Endothelial cell of umbilical vein (primary cell): ENCODE data around the gene DNAH1. TPM values are rescaled to one million over a fixed set of nuclear protein-coding genes. Genes with fewer than 3 reads are reported as not detected.

Source experiments
- BruUV-seq: library from RNA; stranded (reverse); fragments of 400-500 nt; replicated peaks from 2 replicates; lab custom pipeline; 2021; lab: Mats Ljungman, UMichigan
- CTCF ChIA-PET: fragments of 300-600, 350-600 bp; sonication (Branson Sonifier 250); formaldehyde crosslinking; loops from one replicate; lab custom pipeline; 2021; ENCODE audit warnings: antibody characterized with exemption, inconsistent platforms; lab: Charles Lee
- POLR2A ChIA-PET: fragments of 300-600, 350-600 bp; sonication (Branson Sonifier 250); formaldehyde crosslinking; loops from one replicate; lab custom pipeline; 2021; ENCODE audit warnings: antibody characterized with exemption, inconsistent platforms; lab: Charles Lee
- DNase-seq: peaks from one replicate; pipeline ENCODE4 v3.0.0-alpha.2; 2011; ENCODE audit warnings: low read depth, low spot score
- FAIRE-seq: peaks from 2 replicates; lab custom pipeline; 2011; peaks lifted over from hg19 to GRCh38; lab: Jason Lieb, UNC
- H2AFZ ChIP-seq: 2 replicates; pipeline ENCODE4 v1.6.0; 2012; ENCODE audit warnings: low read depth, low read length, control low read depth, inconsistent platforms
- H3K27ac ChIP-seq: 2 replicates; pipeline ENCODE4 v1.5.1; 2011; ENCODE audit warnings: low read depth, mild to moderate bottlenecking, control low read depth, low read length, moderate library complexity; ENCODE audit not compliant: insufficient read depth
- H3K27me3 ChIP-seq, 2 experiments: 2 replicates each; pipeline versions ENCODE4 v1.6.0 to v1.6.1; 2011; ENCODE audit warnings: low read length in 2 of 2, mixed read lengths in 1 of 2; ENCODE audit not compliant: control insufficient read depth in 2 of 2, insufficient read depth in 2 of 2
- H3K36me3 ChIP-seq, 2 experiments: 2 replicates in 1 of 2; 3 replicates in 1 of 2; pipeline ENCODE4 v1.5.1; 2011; ENCODE audit warnings: low read length in 2 of 2, mild to moderate bottlenecking in 1 of 2, moderate library complexity in 1 of 2; ENCODE audit not compliant: control insufficient read depth in 2 of 2, insufficient read depth in 2 of 2; ENCODE audit errors: extremely low read depth in 1 of 2
- H3K4me1 ChIP-seq: 3 replicates; pipeline ENCODE4 v1.5.1; 2011; ENCODE audit warnings: mild to moderate bottlenecking, low read length; ENCODE audit not compliant: control insufficient read depth, insufficient read depth; ENCODE audit errors: extremely low read depth
- H3K4me2 ChIP-seq: 2 replicates; pipeline ENCODE4 v1.6.1; 2011; ENCODE audit warnings: low read length, control low read depth, mixed read lengths; ENCODE audit not compliant: insufficient read depth
- H3K4me3 ChIP-seq, 3 experiments: fragments of 200-600 bp in 1 of 3; sonication (generic), shearing (Covaris generic) in 1 of 3; replicated peaks in 1 of 3; 2 replicates each; pipeline ENCODE4 v1.5.1; 2011 to 2016; ENCODE audit warnings: control low read depth in 3 of 3, low read length in 3 of 3, mild to moderate bottlenecking in 2 of 3, inconsistent platforms in 1 of 3, low read depth in 1 of 3, moderate library complexity in 1 of 3; ENCODE audit not compliant: insufficient read depth in 1 of 3
- H3K79me2 ChIP-seq: 2 replicates; pipeline ENCODE4 v1.6.0; 2012; ENCODE audit warnings: low read length, inconsistent platforms; ENCODE audit not compliant: control insufficient read depth, insufficient read depth
- H3K9ac ChIP-seq: replicated peaks from 2 replicates; pipeline ENCODE3; 2011; ENCODE audit warnings: low read length, control low read depth; ENCODE audit not compliant: insufficient read depth; ENCODE audit errors: extremely low read depth
- H3K9me1 ChIP-seq: replicated peaks from 3 replicates; pipeline ENCODE4 v1.6.0; 2011; ENCODE audit warnings: mild to moderate bottlenecking, low read length; ENCODE audit not compliant: control insufficient read depth, insufficient read depth; ENCODE audit errors: extremely low read depth
- H3K9me3 ChIP-seq: replicated peaks from 2 replicates; pipeline ENCODE4 v1.5.1; 2012; ENCODE audit warnings: low read length, inconsistent platforms; ENCODE audit not compliant: control insufficient read depth, insufficient read depth
- H4K20me1 ChIP-seq: replicated peaks from 2 replicates; pipeline ENCODE3; 2011; ENCODE audit warnings: mild to moderate bottlenecking, low read length; ENCODE audit not compliant: control insufficient read depth, insufficient read depth; ENCODE audit errors: extremely low read depth
- JUN ChIP-seq: IDR thresholded peaks from 2 replicates; pipeline ENCODE4 v1.6.1; 2011; ENCODE audit warnings: borderline replicate concordance, low read depth; ENCODE audit not compliant: insufficient read length, insufficient read depth
- POLR2A ChIP-seq: IDR thresholded peaks from 2 replicates; pipeline ENCODE4 v1.6.1; 2012; ENCODE audit warnings: low read depth, mild to moderate bottlenecking, control low read depth, low read length
- dilution Hi-C: fragments of 300-500 bp; cut with MboI; formaldehyde crosslinking; loops from one replicate; pipeline ENCODE4 v1.15.0; 2019; ENCODE audit warnings: low sequenced_read_pairs; ENCODE audit not compliant: extremely low pct_ligation_motif_present
- intact Hi-C: fragments of 100-400 bp; cut with micrococcal nuclease; formaldehyde crosslinking; loops from one replicate; pipeline ENCODE4 v1.10.0; 2022
- polyA plus RNA-seq, 4 experiments: library from polyadenylated mRNA; depleted of rRNA in 3 of 4; stranded (reverse) in 3 of 4; unstranded in 1 of 4; fragments of >200 nt; gene quantifications; 2 replicates each; pipeline versions ENCODE4 v1.2.1 to v1.2.3, GENCODE V29; 2011 to 2012; ENCODE audit warnings: missing spikeins in 1 of 4
- total RNA-seq: library from RNA; stranded (reverse); gene quantifications from 2 replicates; pipeline ENCODE4 v1.2.3, GENCODE V29; 2021

DNAH1 gene
- total and polyA plus RNA-seq, 2 donors (not counting 3 experiments of a cell fraction or from before 2014, with no cell fraction given): 5.8 to 6.0 TPM

DNA sequence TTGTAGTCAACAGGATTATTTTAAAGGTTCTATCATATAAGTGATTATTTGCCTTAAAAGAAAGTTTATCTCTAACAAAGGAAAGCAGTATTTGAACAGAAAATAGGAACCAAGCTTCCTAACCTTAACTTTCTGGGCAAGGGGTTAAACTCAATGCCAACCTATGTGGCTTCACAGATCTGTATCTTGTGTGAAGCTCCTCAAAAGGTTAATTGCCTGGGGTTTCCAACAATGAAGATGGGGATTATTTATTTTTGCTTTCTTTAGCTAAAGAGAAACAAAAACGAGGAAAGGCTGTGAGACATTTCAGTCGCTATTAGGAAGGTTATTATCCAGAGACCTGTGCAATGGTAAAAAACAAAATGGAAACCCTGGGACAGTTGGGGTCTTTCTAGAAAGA, 36.5 kb upstream of the DNAH1 start:
- no TSS peak for BruUV-seq
- peak overlapping the region; percentile 77 for H3K9ac ChIP-seq

GRCh38 chr3:52280050-52280461, 36.1 kb upstream of the DNAH1 start:
- Histone ChIP-seq H4K20me1 (no peaks in the 10 kb centered on the region), H3K9me3 (no peaks in the 10 kb centered on the region), H3K79me2 (peaks cover 31% of the 10 kb centered on the region), H3K4me2 (peak overlapping the region; percentile 58), H3K27me3 (no peaks in the 10 kb centered on the region), H3K4me3 (peak overlapping the region in 1 of 3 experiments; percentile 15), H3K9me1 (no peaks in the 10 kb centered on the region), H3K4me1 (peaks cover 31% of the 10 kb centered on the region), H2AFZ (peak overlapping the region; percentile 86), H3K27ac (peak overlapping the region; percentile 68), H3K36me3 (no peaks in the 10 kb centered on the region), H3K9ac (peak overlapping the region; percentile 77)
- intact Hi-C loops (no loop called here), dilution Hi-C loops (no loop called here)
- POLR2A ChIA-PET: interaction anchor here (0.9 kb wide), 1 partner anchor 39 kb away, joined by 3 read pairs; no protein-coding TSS in a partner anchor
- TF ChIP-seq POLR2A: peak; percentile 64
- TF ChIP-seq JUN: no peak
- no TSS peak for BruUV-seq
- CTCF ChIA-PET: interaction anchor here (0.5 to 5.1 kb wide), 11 partner anchors 8 to 59 kb away, joined by 3 to 49 read pairs (median 8); partner anchors contain the start of genes GLYCTK and TWF2
- FAIRE-seq (peak; percentile 87), DNase-seq (peak; percentile 82)

More for the DNA sequence above, 36.5 kb upstream of the DNAH1 start:
- H4K20me1 ChIP-seq: no peaks in the 10 kb centered on the region
- H3K4me3 ChIP-seq: peak overlapping the region in 1 of 3 experiments; percentile 70
- H3K9me3 ChIP-seq: no peaks in the 10 kb centered on the region
- no peaks in the 10 kb centered on the region for H3K9me1 ChIP-seq
- dilution Hi-C loops (no loop called here), intact Hi-C loops (loop anchor here (5.0 kb wide), 1 partner anchor 127 kb away; the partner anchor contains the start of gene POC1A)
- peak overlapping the region; percentile 86 for H2AFZ ChIP-seq
- FAIRE-seq (peak; percentile 80), DNase-seq (no peak)
- H3K79me2 ChIP-seq: peaks cover 36% of the 10 kb centered on the region
- H3K27ac ChIP-seq: peak overlapping the region; percentile 68
- H3K4me1 ChIP-seq: peaks cover 31% of the 10 kb centered on the region
- H3K27me3 ChIP-seq: no peaks in the 10 kb centered on the region
- POLR2A ChIA-PET: interaction anchor here (0.9 to 2.9 kb wide), 3 partner anchors 8 to 39 kb away, joined by 3 to 9 read pairs (median 5); partner anchors contain the start of gene GLYCTK
- H3K4me2 ChIP-seq: peak overlapping the region; percentile 58
- CTCF ChIA-PET: interaction anchor here (0.5 to 5.1 kb wide), 14 partner anchors 8 to 279 kb away, joined by 3 to 49 read pairs (median 6); partner anchors contain the start of genes GLYCTK and TWF2
- TF ChIP-seq JUN (no peak), POLR2A (no peak)
- H3K36me3 ChIP-seq: no peaks in the 10 kb centered on the region
